GM21786 (cell line): ENCODE measurements around the gene TMEM106A.
"Not testable (repeated sequence)": the region's sequence is repeated elsewhere in the genome, so short reads cannot be mapped to it uniquely, and the experiment has no call there.

ENCODE experiments used
- ATAC-seq: cut with Tn5 transposase; IDR thresholded peaks from one replicate; pipeline ENCODE4 v1.9.1; 2021; ENCODE audit not compliant: unreplicated experiment

The TMEM106A gene

DNA sequence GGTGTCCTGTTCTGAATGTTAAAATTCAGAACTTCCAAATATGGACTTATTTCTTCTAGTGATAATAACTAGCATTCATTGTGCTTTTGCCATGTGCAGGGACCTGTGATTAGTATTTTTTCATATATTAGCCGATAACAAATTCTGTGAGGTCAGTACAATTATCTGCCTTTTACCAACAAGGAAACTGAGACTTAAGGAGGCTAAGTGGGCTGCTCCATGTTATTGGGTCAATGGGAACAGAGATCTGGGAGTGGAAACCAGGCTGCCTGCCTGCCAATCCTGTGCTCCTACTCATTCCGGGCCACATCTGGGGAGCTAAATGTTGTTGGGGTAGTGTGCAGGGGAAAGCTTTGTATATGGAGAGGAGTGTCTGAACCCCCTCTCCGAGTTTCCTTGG, 3.7 kb downstream of the TMEM106A start:
- ATAC-seq, result no peak

DNA sequence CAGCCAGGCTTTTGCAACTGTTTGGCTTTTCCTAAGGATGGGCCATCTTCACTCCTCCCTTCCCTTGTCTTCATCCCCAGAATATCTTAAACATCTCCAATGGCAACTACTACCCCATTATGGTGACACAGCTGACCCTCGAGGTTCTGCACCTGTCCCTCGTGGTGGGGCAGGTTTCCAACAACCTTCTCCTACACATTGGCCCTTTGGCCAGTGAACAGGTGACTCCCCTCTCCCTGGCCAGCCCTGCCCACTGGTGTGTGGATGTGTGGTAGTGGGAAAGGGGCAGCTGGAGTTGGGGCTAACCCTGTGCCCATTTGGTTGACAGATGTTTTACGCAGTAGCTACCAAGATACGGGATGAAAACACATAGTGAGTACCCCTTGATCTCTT, 4.7 kb downstream of the TMEM106A start:
- no peak for ATAC-seq

GRCh38 chr17:43216762-43217613, 5.3 kb downstream of the TMEM106A start:
- ATAC-seq, result no peak

- ATAC-seq, result no peak
These were observed 6.0 kb downstream of the TMEM106A start for GRCh38 chr17:43217614-43218087.

GRCh38 chr17:43219001-43219400, 7.3 kb downstream of the TMEM106A start:
- no peak for ATAC-seq

GRCh38 chr17:43219746-43220380, 8.2 kb downstream of the TMEM106A start:
- no peak for ATAC-seq

- ATAC-seq, result no peak
These were observed 8.9 kb downstream of the TMEM106A start for GRCh38 chr17:43220511-43221125.

DNA sequence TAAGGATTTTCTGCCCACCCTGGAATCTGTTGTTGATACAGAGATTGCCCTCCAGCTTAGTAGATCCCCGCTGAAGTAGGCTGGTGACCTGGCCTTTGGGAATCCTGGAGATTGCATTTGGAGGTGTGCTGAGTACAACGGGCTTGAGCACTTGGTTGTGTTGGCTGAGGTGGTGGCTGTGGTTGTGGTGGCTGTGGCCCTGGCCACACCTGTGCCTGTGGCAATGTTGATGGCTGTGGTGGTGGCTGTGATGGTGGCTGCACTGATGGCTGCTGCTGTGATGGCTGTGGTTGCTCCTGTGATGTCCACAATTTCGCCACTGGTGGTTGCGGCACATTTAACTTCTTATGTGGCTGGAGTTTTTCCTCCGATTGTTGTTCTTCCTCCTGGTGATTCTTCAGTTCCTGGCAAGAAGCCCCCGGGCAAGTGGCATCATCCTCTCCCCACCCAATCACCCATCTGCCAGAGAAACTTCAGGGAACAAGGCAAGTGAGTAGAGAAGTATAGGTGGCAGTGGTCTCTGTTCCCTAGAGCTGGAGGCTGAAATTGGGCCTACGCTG, 12.6 kb downstream of the TMEM106A start:
- ATAC-seq, result no peak

DNA sequence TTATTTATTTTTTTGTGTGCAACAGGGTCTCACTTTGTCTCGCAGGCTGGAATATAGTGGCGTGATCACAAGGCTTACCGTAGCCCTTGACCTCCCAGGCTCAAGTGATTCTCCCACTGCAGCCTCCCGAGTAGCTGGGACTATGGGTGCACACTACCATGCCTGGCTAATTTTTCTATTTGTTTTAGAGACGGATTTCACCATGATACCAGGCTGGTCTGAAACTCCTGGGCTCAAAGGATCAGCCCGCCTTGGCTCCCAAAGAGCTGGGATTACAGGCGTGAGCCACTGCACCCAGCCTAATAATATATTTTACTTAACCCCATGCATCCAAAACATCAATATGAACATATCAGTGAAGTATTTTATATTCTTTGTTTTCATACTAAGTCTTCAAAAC, 14.7 kb downstream of the TMEM106A start:
- ATAC-seq, result no peak

DNA sequence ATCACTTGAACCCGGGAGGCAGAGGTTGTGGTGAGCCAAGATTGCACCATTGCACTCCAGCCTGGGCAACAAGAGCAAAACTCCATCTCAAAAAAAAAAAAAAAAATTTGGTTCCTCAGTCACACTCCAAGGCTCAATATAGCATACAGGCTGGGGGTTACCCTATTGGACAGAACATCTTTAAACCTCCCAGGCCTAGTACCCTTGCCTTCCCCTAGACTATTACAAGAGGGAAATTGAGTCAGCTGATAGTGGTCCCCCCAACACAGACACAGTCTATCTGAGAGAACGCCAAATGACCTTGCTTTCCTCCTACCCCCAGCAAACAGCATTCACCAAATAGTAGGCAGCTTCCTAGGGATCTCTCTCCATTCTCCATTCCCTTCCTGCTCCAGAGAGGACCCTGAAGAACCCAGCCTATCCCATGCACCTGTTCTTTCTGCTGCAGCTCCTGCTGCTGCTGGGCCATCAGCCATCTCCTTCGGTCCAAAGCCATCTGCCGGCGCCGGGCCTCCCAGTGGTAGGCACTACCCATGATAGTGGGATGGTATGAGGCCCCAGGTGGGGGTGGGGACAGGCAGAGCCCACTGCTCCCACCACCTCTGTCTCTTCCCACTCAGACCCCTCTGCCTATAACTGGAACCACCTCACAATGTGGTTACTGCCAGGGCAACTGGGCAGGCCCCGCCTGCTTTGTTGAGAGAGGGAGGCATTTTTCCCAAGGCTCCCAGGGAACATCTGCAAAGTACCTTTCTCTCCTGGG, 16.5 kb downstream of the TMEM106A start, which contains the start of gene CCDC200:
TSS of gene CCDC200 (minus strand) at position 604 of the 763 bp plus-strand sequence. CDS start at position 535, 69 bp downstream.
- ATAC-seq, result not testable (repeated sequence)

GRCh38 chr17:43231205-43232020, 19.7 kb downstream of the TMEM106A start:
- ATAC-seq, result not testable (repeated sequence)

DNA sequence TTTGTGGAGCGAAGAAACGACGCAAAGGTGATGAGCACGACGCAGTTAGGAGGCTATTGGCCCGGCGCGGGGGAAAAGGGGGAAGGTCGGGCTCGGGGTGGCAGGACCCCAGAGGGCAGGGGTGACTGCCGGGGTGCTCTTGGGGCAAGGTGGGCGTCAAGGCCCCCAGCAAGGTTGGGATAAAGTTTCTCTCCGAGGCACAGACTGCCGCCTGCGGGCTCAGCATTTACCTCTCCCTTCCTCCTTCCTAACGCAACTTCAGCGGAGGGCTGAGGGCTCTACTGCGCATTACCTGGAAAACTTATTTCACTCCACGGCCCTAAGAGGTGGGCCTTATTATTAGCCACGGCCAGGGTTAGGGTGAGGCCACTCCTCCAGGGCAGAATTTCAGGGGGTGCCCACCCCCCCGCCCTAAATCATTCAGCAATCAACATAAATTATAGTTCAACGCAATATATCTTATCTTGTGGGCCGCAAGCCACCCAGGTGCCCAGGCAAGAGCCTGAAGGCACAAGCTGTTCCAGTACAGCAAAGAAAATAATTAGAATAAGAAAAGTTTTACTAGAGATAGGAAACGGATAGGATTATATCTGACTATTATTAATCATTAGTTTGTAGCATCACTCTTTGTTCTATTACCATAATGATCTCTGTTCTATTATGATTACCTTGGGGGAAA, 20.5 kb downstream of the TMEM106A start:
- ATAC-seq, result not testable (repeated sequence)

GRCh38 chr17:43233263-43233662, 21.6 kb downstream of the TMEM106A start:
- not testable (repeated sequence) for ATAC-seq

- ATAC-seq, result not testable (repeated sequence)
These were observed 22.2 kb downstream of the TMEM106A start, which contains the start of gene RNU2-1 for GRCh38 chr17:43233877-43234276. Gene RNU2-1, minus strand, starts transcription at chr17:43233977.

DNA sequence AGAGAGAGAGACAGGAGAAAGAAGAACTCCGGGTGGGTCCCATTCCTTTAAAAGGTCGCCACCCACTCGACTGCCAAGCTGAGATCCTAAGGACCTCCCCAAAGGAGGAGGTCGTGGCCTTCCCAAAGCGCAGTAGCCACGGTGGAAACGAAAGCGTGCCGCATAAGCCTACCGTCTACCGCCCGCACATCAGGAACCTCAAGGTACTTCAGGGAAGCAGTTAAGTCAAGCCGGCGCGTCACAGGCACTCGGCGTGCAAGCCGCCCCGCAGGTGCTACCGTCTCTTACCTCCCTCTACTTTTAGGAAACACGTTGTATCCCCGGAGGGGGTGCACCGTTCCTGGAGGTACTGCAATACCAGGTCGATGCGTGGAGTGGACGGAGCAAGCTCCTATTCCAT, 27.9 kb downstream of the TMEM106A start:
- not testable (repeated sequence) for ATAC-seq

GRCh38 chr17:43240596-43241352, 29.1 kb downstream of the TMEM106A start:
- ATAC-seq, result not testable (repeated sequence)

GRCh38 chr17:43246456-43246855, 34.8 kb downstream of the TMEM106A start:
- not testable (repeated sequence) for ATAC-seq
